C4-2B (cell line): Measurements from ENCODE around the gene GLI1.
"Not testable (repeated sequence)": the region's sequence is repeated elsewhere in the genome, so short reads cannot be mapped to it uniquely, and the experiment has no call there.

Source experiments
- ZFX ChIP-seq: fragments of 450-650 bp; IDR thresholded peaks from 2 replicates; pipeline ENCODE4 v1.6.1; 2017
- TF ChIP-seq, protein P1 (sequence below): fragments of 450-650 bp; conservative IDR thresholded peaks from 2 replicates; pipeline ENCODE4 v1.5.1; 2017; ENCODE audit warnings: mild to moderate bottlenecking

- TF ChIP-seq, protein P1, sequence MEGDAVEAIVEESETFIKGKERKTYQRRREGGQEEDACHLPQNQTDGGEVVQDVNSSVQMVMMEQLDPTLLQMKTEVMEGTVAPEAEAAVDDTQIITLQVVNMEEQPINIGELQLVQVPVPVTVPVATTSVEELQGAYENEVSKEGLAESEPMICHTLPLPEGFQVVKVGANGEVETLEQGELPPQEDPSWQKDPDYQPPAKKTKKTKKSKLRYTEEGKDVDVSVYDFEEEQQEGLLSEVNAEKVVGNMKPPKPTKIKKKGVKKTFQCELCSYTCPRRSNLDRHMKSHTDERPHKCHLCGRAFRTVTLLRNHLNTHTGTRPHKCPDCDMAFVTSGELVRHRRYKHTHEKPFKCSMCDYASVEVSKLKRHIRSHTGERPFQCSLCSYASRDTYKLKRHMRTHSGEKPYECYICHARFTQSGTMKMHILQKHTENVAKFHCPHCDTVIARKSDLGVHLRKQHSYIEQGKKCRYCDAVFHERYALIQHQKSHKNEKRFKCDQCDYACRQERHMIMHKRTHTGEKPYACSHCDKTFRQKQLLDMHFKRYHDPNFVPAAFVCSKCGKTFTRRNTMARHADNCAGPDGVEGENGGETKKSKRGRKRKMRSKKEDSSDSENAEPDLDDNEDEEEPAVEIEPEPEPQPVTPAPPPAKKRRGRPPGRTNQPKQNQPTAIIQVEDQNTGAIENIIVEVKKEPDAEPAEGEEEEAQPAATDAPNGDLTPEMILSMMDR, result not testable (repeated sequence)
- not testable (repeated sequence) for TF ChIP-seq ZFX
These were observed 18.2 kb upstream of the GLI1 start for GRCh38 chr12:57441393-57441792.
